ENCODE data around the gene TMEM69.
A peak's percentile ranks its signal among the peaks of the same experiment; 100 is the strongest.
"Not testable (repeated sequence)": the region's sequence is repeated elsewhere in the genome, so short reads cannot be mapped to it uniquely, and the experiment has no call there.

Gene TMEM69

GRCh38 chr1:45687754-45688740 lies at the start of gene TMEM69:
Gene TMEM69, plus strand, starts transcription at chr1:45688181. Its CDS starts 2,888 bp downstream, at chr1:45691069.
- DNase-seq (ENCODE audit: low read depth in 2 of 2, low spot score in 1 of 2): peak; percentile 37 to 56

DNA sequence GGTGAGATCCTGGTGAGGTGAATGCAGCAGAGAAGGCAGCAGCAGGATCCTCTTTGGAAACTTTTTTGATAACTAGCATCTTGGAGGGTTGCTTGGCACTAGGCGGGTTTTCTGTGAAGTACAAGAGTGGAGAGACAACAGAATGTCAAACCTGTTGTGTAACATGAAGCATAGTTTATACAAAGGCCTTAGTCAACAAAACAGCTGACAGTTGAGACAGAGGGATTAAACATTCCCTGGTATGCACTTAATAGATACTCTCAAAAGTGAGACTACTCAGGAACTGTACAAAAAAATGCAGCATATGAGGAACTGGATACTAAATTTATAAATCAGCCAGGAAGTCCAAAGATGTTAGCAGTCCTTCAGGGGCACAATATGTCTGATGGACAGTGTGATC lies 47.7 kb upstream of the TMEM69 start:
- no peak for DNase-seq (ENCODE audit: low read depth in 2 of 2, low spot score in 1 of 2)

DNA sequence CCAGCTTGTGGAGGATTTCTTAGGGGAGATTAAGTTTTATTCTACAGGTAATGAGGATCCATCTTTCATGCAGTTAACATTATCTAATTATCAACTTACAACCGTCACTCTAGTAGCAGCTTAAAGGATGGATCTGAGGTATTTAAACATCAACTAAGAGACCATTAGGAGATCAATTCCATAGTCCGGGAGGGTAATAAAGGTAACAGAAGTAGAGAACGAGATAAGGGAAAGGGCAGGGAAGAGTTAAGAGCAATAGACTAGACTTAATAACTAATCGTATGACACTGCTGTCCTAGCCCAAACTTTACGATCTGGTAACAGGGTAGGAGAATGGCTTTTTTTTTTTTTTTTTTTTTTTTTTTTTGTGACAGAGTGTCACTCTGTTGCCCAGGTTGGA lies 44.7 kb upstream of the TMEM69 start:
- no peak for DNase-seq (ENCODE audit: low read depth in 2 of 2, low spot score in 1 of 2)

GRCh38 chr1:45643978-45644377 lies 44.0 kb upstream of the TMEM69 start:
- DNase-seq (ENCODE audit: low read depth in 2 of 2, low spot score in 1 of 2): no peak

GRCh38 chr1:45644661-45645060 lies 43.3 kb upstream of the TMEM69 start:
- no peak for DNase-seq (ENCODE audit: low read depth in 2 of 2, low spot score in 1 of 2)

DNA sequence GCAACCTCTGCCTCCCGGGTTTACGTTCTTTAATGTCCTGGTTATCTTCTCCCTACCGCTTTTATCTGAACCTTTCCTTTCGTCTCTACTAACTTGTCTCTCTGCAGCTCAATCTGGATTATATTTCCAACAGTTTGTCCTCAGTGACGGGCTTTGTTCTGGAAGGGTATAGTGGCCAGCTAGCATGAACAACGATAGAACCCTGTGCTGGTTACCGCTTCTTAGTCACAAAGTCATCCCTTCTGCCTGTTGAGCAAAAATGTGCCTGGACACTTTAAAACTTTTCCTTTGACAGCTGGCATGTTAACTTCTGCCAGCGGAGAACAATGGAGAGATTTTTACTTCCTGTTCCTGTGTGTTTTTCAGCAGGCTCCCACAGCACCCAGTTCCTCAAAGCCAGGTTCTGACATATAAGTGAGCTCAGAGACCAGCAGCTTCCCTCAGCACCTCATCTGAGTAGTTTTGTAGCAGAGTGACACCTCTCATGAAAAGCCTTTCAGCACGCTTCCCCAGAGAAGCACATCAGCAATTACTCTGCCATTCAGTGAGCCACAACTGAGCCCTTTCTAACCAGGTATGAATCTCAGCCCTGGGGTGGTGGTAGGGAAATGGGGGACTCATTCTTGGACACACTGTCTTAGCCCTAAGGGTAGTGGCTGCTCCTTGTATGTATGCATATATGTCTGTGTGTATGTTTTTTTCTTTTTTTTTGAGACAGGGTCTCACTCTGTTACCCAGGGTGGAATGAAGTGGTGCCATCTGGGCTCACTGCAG lies 40.5 kb upstream of the TMEM69 start:
- DNase-seq (ENCODE audit: low read depth in 2 of 2, low spot score in 1 of 2): no peak

- no peak for DNase-seq (ENCODE audit: low read depth in 2 of 2, low spot score in 1 of 2)
These were observed 33.3 kb upstream of the TMEM69 start for GRCh38 chr1:45654540-45655280.

- no peak for DNase-seq (ENCODE audit: low read depth in 2 of 2, low spot score in 1 of 2)
These were observed 31.3 kb upstream of the TMEM69 start for GRCh38 chr1:45656573-45657226.

DNA sequence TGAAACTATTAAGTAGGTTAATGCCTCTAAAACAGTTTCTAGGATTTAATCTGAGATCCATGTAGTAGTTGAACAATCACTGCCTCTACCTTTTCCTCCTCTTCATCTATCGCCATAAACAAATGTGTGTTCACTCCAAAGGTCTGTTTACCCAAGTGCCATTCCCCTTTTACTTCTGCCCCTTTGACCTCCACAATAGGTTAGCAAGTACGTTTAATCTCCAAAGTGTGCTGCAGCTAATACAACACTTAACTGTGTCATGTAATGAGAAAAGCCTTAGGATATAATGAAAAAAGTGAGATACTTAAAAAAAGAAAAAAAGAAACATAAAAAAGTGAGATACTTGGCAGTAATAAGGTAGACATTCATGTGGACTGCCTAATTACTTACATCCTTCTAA lies 29.8 kb upstream of the TMEM69 start:
- DNase-seq (ENCODE audit: low read depth in 2 of 2, low spot score in 1 of 2): no peak

DNA sequence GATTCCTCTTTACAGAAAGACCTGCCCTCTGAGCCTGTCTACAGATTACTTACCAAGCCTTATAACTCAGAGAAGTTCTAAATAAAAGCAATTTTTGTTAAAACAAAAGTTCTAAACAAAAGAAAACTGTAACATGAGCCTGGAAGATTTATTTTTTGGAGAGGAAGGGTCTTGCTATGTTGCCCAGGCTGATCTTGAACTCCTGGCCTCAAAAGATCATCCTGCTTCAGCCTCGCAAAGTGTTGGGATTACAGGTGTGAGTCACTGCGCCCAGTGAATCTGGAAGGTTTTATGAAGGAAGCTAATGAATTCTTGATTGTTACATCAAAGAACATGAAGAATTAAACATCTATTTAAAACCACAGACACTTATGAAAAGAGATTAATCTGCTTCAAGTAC lies 28.8 kb upstream of the TMEM69 start:
- DNase-seq (ENCODE audit: low read depth in 2 of 2, low spot score in 1 of 2): no peak

GRCh38 chr1:45660336-45660735 lies 27.6 kb upstream of the TMEM69 start:
- no peak for DNase-seq (ENCODE audit: low read depth in 2 of 2, low spot score in 1 of 2)

- no peak for DNase-seq (ENCODE audit: low read depth in 2 of 2, low spot score in 1 of 2)
These were observed 21.1 kb upstream of the TMEM69 start for GRCh38 chr1:45666836-45667235.

GRCh38 chr1:45667321-45668111 lies 20.5 kb upstream of the TMEM69 start:
- DNase-seq (ENCODE audit: low read depth in 2 of 2, low spot score in 1 of 2): no peak

DNA sequence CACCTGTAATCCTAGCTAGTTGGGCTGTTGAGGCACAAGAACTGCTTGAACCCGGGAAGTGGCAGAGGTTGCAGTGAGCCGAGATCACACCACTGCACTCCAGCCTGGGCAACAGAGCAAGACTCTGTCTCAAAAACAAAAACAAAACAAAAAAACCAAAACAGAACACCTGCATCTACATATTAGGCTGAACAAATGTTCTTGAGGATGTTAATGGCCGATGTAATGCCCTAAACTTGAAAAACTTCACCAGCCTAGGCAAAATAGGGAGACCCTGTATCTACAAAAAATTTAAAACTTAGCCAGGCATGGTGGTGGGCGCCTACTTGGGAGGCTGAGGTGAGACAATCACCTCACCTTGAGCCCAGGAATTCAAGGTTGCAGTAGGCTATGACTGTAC lies 19.5 kb upstream of the TMEM69 start:
- no peak for DNase-seq (ENCODE audit: low read depth in 2 of 2, low spot score in 1 of 2)

- DNase-seq (ENCODE audit: low read depth in 2 of 2, low spot score in 1 of 2): no peak
These were observed 18.6 kb upstream of the TMEM69 start for GRCh38 chr1:45669379-45669778.

DNA sequence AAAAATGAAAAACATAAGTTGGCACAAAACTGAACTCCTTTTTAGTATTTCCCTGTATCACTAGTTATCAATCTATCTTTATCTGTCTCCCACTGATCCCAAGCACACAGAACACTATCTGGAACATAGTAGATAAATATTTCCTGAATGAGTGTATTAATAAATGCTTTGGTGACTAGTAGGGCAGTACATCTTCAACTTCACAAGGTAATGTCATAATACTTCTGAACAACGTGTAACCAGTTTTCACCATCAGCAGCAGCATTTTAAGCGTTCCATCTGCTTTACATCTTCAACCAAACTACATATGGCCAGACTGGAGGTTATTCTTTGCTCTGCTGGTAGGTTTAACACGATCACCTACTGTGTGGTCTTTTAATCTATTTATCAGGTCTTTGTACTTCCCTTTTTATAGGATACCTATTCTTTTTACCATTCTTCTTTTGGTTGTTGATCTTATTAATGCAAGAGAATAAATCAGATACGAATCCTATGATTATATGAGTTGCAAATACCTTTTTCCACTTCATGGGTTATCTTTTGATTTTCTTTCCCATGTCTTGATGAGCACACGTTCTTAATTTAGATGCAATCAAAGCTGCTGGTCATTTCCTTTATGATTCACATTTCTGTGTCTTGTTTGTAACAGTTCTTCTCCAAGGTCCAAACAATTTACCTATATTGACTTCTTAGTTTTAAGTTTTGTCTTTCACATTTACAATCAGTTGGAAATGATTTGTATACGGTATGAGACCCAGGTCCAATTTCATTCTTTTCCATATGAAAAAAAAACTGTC lies 17.9 kb upstream of the TMEM69 start:
- no peak for DNase-seq (ENCODE audit: low read depth in 2 of 2, low spot score in 1 of 2)

DNA sequence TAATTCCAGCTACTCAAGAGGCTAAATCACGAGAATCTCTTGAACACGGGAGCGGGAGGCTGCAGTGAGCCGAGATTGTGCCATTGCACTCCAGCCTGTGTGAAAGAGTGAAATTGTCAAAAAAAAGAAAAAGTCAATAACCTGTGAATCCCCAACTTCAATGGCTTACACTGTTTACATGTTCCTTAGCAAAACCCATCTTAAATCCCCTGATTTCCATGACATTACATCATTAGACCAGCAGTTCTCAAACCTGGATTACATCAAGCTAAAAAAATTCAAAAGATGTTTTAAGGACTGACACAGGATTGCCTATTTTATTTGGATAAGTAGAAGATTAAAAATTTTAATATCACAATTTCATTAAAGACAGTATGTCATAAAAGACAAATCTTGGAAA lies 14.0 kb upstream of the TMEM69 start:
- no peak for DNase-seq (ENCODE audit: low read depth in 2 of 2, low spot score in 1 of 2)

DNA sequence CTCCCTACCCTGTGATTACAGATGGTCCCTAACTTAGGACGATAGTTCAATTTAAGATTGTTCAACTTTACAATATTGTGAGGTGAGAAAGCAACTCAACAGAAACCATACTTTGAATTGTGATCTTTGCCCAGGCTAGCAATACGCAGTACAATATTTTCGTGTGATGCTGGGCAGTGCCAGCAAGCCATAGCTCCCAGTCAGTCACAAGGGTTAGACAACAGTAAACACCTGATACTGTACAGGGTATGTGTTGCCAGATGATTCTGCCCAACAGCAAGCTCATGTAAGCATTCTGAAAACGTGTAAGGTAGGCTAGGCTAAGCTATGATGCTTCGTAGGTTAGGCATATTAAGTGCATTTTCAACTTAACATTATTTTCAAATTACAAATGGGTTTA lies 13.5 kb upstream of the TMEM69 start:
- no peak for DNase-seq (ENCODE audit: low read depth in 2 of 2, low spot score in 1 of 2)

DNA sequence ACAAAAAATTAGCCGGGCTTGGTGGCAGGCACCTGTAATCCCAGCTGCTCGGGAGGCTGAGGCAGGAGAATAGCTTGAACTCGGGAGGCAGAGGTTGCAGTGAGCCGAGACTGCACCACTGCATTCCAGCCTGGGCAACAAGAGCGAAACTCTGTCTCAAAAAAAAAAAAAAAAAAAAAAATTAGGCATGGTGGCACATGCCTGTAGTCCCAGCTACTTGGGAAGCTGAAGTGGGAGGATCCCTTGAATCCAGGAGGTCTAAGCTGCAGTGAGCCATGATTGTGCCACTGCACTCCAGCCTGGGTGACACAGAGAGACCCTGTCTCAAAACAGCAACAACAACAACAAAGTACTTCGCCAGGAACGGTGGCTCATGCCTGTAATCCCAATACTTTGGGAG lies 11.4 kb upstream of the TMEM69 start:
- not testable (repeated sequence) for DNase-seq (ENCODE audit: low read depth in 2 of 2, low spot score in 1 of 2)
